ENCODE results near the gene MACROD1. TPM values are rescaled to one million over a fixed set of nuclear protein-coding genes. Genes with fewer than 3 reads are reported as not detected.

MACROD1 gene
- total and polyA plus RNA-seq, 9 of the 15 experiments (the other 6 are each of a cell fraction or from before 2014, with no cell fraction given) = 1.1 to 60.0 (median 26.4) TPM

GRCh38 chr11:63961608-63962412, 204.1 kb downstream of the MACROD1 start:
- peak in 3 of 4 experiments; percentile 25 to 80 (median 78) for DNase-seq (ENCODE audit: extremely low read depth in 1 of 4, low spot score in 3 of 4)
- peak overlapping the region in 1 of 2 experiments; percentile 68; a peak in 2 of 4 replicates for H3K9ac ChIP-seq (ENCODE audit: insufficient read depth in 1 of 2, low read depth in 2 of 2, low read length in 2 of 2)

More at GRCh38 chr11:63961608-63962412, 204.1 kb downstream of the MACROD1 start:
- Histone ChIP-seq H4K20me1 (replicated peaks; ENCODE audit: control insufficient read depth, insufficient read depth, low read length) (no peaks in the 10 kb centered on the region), H3K4me3 (no peak overlapping the region), H3K4me2 (ENCODE audit: insufficient read depth, low read length) (no peak overlapping the region), H3K36me3 (ENCODE audit: control insufficient read depth, insufficient read depth, low read length) (peaks cover 16% of the 10 kb centered on the region; the same call in 2 of the 3 replicates), H3K4me1 (replicated peaks in 1 of 2; ENCODE audit: control insufficient read depth in 2 of 2, insufficient read depth in 2 of 2, low read length in 2 of 2) (peaks cover 3 to 26% of the 10 kb centered on the region in 2 experiments; a peak in 4 of 5 replicates), H3K79me2 (ENCODE audit: control insufficient read depth, insufficient read depth, low read length) (no peaks in the 10 kb centered on the region), H3K9me1 (ENCODE audit: control insufficient read depth, insufficient read depth, low read length) (peaks cover 6% of the 10 kb centered on the region), H3K27me3 (ENCODE audit: control insufficient read depth in 2 of 2, insufficient read depth in 2 of 2, low read length in 2 of 2) (no peaks in the 10 kb centered on the region), H3K9me3 (replicated peaks; ENCODE audit: control insufficient read depth, insufficient read depth, low read depth, low read length) (no peaks in the 10 kb centered on the region), H3K27ac (ENCODE audit: extremely low read depth, low read depth, low read length) (no peak overlapping the region), H2AFZ (ENCODE audit: low read depth, low read length) (no peak overlapping the region)
- in situ Hi-C loops (cut with MboI) = no loop called here
- intact Hi-C loops (cut with micrococcal nuclease) = no loop called here
- ChIA-PET POLR2A (interaction anchor here (0.6 to 1.7 kb wide), 9 partner anchors 10 to 245 kb away, joined by 3 to 9 read pairs (median 4); partner anchors contain the start of gene COX8A), CTCF (ENCODE audit: low intra/inter-chr PET ratio) (no interaction called here)
- no TSS peak for BruUV-seq (replicated peaks)
- FAIRE-seq = no peak
- WGBS (ENCODE audit: insufficient coverage, low coverage, missing lambda C conversion rate) = 56% methylated on average over 17 of the region's 19 CpGs
- TF ChIP-seq RFX1 (IDR thresholded peaks at IDR 0.05) (peak; percentile 33; the same call in 1 of the 2 replicates), AFF4 (CRISPR knock-in tag; IDR thresholded peaks at IDR 0.05) (no peak), BCOR (IDR thresholded peaks at IDR 0.05) (peak; percentile 61), ARID4B (CRISPR knock-in tag; IDR thresholded peaks at IDR 0.05) (peak; percentile 48; the same call in 1 of the 2 replicates), TFAP4 (CRISPR knock-in tag; IDR thresholded peaks at IDR 0.05; ENCODE audit: borderline replicate concordance) (peak; percentile 68), ZFP1 (CRISPR knock-in tag; IDR thresholded peaks at IDR 0.05) (no peak), JUN (IDR thresholded peaks at IDR 0.05; ENCODE audit: borderline replicate concordance, low read depth, low read length) (no peak), JUN (CRISPR knock-in tag; IDR thresholded peaks at IDR 0.05; ENCODE audit: borderline replicate concordance) (0 out of 2 replicates have a peak, but pooled peaks have one; percentile 8), KDM1A (IDR thresholded peaks at IDR 0.05) (peak in 1 of 2 experiments; percentile 40; a peak in 1 of 4 replicates)
- ATAC-seq = peak; percentile 52
